NCI-H1092 treated with DMSO at 0.1 percent for 48 hours (cell line): ENCODE results near the gene MIDN.

ENCODE experiments used
- DNase-seq: peaks from one replicate; lab custom pipeline; 2025; lab: John Stamatoyannopoulos, UW

MIDN gene

DNA sequence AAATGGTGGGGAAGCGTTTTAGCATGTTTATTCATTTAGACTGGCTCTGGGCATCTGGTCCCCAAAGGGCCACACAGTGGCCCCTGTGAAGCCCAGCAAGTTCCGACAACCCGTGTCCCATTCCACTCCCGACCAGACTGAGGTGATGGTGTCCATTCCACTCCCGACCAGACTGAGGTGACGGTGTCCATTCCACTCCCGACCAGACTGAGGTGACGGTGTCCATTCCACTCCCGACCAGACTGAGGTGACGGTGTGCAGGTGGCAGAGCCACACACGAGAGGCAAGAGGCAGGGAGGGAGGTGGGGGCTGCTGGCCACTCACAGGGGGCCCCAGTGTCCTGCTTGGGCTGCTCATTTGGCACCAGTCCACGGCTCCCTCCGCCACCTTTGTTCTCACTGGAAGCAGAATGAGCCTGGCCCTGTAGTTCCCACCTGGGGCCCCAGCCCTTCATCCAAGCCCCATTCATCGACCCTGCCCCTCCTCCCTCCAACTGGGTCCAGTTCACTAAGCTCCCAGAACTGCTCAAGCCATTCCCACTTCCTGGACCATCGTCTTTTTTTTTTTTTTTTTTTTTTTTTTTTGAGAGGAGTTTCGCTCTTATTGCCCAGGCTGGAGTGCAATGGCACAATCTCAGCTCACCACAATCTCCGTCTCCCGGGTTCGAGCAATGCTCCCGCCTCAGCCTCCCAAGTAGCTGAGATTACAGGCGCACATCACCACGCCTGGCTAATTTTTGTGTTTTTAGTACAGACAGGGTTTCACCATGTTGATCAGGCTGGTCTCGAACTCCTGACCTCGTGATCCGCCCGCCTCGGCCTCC, 1.9 kb upstream of the MIDN start:
- DNase-seq, result peak; percentile 10

DNA sequence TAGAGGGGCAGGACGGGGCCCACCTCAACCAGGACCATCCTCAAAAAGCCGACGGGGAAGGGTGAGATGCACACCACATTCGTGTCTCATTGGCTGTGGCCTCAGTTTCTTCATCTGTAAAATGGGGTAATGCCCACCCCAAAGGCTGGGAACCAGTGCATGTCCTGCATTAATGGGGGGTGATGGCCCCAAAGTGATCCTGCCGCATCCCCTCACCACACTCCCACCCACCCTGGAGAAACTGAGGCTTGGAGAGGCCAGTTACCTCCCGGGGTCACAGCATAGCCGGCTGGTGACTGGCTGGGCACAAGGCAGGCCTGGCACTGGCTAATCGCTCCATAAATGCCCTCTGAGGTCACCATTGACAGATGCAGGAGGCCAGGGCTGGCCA, 640 bp upstream of the MIDN start:
- no peak for DNase-seq

DNA sequence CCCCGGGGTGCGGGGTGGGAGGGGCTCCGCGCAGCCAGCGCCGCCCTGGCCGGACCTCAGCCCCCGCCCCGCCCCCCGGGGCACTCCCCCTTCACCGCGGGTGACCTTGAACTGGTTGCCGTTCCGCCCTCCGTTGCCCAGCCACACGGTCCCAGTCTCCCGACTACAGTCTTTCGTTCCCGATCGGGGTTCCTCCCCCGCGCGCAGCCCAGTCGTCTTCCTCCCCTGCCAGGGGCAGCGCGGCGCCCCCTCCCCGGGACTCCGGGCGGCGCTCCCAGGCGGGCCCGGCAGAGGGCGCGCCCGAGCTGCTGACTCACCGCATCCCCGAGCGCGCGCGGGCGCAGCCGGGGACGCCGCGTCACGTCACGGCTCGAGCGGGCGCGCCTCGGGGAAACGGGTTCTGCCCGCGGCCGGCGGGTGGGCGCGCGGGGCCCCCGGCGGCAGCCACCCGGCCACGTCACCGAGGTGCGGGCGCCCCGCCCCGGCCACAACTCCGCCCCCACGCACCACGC, 459 bp downstream of the MIDN start:
- peak; percentile 73 for DNase-seq

DNA sequence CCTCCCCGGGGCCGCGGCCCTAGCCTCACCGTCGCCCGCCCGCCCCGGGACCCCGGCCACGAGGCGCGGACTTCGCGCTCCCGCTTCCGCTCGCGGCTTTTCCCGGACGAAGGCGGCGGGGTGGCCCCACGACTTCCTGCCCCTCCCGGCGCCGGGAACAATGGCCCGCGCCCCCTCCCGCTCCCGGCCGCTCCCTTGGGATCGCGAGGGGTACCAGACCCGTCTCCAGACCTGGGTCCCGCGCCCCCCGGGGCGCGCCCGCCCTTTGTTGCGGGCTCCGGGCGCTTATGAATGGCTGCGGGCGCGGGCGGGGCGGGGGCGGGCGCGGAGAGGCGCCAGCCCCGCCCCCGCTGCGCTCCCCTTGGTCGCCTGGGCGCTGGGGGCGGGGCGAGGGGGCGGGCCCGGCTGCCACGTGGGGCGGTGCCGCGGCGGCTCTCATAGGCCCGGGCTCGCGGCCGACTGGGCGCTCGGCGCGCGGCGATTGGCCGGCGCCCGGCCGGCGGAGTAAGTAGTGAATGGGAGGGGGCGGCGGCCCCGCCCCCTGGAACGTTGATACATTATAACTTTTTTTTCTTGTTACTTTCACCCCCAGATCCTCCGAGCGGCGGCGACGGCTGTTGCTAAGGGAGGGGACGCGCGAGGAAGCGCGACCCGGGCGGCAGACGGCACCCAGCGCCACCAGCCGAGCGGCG, 1.1 kb downstream of the MIDN start:
- DNase-seq, result peak; percentile 93

DNA sequence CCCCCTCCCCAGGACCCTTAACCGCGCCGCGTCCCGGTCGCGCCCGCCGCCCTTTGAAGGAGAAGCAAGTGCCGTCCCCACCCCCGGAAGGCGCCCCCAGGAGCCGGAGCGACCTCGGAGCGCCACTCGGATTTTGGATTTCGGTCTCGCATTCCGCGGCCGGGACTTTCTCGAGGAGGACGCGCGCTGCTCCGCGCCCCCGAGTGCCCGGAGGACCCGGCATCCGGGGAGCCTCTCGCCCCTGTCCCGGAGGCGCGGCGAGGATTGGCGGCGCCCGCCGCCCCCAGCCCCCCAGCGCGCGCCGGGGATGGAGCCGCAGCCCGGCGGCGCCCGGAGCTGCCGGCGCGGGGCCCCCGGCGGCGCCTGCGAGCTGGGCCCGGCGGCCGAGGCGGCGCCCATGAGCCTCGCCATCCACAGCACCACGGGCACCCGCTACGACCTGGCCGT, 1.6 kb downstream of the MIDN start:
- DNase-seq, result no peak

DNA sequence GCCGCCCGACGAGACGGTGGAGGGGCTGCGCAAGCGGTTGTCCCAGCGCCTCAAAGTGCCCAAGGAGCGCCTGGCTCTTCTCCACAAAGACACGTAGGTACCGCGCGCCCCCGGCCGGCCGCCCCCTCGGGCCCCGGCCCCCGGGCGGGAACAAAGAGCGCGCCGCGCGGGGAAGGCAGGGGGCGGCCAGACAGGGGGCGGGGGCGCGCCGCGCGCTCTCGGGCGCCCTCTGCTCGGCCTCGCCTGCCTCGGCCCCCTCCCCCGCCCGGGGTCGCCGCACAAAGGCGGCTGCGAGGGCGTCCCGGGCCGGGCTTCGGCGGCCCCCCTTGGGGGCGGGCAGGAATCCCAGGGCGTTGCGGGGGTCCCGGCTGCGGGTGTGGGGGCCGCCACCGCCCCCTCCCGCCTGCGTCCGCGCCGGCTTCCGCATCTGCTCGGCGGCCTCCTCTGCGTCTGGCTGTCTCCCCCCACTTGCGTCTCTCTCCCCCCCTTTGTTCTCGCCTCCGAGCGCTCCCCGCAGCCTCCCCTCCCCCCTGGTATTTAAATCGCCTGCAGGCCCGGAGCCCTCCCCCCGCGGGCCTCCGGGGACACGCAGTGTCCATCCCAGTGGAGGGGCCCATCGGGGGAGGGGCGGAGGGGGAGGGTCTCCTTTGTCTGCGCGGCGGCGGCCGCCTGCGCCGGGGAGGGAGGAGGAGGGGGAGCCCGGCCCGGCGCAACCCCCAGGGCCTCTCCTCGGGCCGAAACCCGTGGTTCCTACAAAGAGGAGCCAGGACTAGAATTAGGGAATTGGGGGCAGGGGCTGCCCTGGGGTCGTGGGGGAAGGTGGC, 2.3 kb downstream of the MIDN start:
- DNase-seq, result peak; percentile 77

DNA sequence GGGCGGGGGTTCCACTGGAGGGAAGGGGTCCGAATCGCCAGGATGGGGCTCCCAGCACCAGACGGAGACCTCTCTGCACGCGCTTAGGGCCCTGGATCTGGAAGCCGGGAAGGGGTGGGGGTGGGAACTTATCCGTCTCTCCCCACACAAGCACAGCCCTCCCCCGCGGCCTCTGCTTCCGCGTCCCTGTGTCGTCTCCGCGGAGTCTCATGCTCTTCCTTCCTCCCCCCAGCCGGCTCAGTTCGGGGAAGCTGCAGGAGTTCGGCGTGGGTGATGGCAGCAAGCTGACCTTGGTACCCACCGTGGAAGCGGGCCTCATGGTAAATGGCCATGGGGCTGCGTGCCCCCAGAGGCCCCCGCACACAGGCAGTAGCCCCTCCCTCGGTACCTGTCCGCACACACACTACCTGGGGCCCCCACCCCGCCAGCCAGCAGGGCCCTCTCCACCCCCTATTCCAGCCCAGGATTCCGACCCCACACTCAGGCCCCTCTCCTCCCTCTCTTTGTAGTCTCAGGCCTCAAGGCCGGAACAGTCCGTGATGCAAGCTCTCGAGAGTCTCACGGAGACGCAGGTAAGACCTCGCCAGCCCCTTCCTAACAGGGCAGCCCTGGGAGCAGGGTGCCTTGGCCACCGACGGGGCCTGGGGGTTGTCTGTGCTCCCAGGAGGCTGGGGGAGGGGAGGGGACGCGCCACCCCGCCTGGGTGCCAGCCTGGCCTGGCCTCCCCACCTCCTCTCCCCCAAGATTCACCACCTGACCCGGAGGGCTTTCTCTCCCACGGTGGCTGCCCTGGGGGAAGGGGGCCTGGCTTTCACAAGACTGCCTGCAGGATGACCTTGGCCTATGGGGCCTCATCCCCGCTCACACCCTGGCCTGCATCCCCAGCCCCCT, 3.2 kb downstream of the MIDN start:
- DNase-seq, result peak; percentile 25

DNA sequence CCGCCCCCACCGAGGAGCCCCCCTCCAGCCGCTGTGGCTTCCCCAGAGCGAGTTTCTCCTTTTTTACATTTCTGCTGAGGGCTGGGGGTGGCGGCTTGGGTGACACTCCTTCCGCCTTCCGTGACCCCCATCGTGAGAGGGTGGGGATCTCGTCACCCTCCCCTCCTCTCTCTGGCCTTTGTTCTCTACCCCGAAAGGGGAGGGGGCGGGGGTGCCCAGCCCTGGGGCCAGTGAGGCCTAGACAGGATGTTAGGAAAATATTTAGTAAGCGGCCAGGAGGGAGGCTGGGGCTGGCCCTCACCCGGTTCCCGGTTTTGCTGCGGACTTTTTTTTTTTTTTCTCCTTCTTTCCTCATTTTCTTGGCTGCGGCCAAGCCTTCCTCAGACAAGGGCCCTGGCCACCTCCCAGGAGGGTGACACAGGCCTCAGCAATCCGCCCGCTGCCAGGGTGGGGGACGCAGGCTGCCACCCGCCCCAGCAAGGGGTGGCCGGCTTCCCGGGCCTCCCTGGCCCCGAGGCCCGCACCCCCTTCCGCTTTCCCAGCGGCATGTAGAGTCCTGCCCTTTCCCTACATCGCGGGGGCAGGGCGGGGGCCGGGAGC, 3.9 kb downstream of the MIDN start:
- DNase-seq, result no peak

DNA sequence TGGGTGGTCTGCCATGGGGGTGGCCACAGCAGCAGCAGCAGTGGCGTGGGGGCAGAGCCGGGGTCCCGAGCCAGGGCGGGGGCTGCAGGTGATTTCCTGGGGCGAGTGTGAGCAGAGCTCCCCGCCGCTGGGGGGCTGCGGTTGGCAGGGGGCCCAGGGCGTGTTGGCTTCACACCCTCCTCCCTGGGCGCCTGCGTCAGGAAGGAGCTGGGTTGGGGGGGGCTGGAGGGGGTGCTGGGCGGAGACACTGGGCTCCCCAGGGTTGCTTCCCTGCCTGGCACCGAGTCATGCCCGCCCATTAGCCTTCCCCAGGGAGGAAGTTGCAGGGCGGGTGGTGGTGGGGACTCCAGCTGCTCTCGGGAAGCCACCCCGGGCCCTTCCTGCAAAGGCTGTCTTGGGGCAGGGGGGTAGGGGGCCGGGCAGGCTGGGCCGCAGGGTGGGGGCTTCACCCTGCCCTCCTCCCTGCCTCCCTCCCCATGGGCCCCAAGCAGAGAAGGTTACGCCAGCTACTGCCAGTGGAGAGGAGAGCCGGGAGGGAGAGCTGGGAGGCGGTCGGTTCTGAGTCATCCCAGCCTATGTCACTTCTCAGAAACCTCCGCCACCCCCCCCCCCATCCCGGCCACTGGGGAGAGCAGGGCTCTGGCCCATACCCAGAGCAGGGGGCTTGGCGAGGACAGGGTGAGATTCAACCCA, 4.6 kb downstream of the MIDN start:
- peak; percentile 51 for DNase-seq

DNA sequence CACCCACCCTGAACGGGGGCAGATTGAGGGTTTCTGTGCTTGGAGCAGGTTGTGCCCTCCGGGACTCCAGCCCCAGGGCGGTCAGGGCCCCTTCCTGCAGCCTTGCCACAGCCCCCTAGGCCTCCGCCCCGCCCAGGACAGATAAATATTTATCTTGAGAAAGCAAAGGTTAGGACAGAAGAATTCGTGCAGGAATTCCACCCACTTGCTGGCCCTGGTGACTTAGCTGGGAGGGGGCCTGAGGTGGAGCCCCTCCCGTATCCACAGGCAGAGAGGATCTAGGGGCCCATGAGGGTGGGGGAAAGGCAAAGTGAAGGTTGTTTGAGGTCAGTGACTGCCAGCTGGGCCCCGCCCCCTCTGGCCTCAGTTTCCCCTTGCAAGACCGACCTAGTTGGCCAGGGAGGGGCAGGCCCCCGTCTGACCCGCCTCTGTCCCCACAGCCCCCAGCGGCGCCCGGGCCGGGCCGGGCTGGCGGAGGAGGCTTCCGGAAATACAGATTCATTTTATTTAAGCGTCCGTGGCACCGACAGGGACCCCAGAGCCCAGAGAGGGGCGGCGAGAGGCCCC, 5.2 kb downstream of the MIDN start:
- no peak for DNase-seq

DNA sequence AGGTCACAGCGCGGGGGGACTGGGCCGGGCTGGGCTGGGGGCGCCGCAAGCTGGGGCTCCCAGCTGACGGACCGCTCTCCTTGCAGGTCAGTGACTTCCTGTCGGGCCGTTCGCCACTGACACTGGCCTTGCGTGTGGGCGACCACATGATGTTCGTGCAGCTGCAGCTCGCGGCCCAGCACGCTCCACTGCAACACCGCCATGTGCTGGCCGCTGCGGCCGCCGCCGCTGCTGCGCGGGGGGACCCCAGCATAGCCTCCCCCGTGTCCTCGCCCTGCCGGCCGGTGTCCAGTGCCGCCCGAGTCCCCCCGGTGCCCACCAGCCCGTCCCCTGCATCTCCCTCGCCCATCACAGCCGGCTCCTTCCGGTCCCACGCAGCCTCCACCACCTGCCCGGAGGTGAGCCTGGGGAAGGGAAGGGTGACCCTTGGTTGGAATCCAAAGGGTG, 5.7 kb downstream of the MIDN start:
- DNase-seq, result no peak

DNA sequence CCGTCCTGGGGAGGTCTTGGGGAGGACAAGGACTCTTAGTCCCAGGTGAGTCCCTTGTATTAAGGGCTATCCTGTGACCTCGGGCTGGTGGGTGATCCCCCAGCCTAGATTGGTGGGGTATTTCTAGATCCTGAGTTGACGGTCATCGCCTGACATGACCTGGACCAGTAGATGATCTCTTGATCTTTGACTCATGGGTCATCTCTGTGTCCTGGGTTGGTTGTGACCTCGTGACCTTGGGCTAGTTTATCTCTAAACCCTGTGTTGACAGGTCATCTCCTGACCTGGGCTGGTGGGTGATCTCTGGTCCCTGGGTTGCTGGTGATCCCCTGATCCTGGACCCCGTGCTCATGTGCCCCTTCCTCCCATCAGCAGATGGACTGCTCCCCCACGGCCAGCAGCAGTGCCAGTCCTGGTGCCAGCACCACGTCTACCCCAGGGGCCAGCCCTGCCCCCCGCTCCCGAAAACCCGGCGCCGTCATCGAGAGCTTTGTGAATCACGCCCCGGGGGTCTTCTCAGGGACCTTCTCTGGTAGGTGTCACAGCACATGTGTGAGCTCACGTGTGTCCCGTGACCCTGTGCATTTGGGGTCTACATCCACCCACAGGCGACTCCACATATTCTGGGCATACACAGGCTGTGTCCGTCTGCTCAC, 6.3 kb downstream of the MIDN start:
- no peak for DNase-seq

DNA sequence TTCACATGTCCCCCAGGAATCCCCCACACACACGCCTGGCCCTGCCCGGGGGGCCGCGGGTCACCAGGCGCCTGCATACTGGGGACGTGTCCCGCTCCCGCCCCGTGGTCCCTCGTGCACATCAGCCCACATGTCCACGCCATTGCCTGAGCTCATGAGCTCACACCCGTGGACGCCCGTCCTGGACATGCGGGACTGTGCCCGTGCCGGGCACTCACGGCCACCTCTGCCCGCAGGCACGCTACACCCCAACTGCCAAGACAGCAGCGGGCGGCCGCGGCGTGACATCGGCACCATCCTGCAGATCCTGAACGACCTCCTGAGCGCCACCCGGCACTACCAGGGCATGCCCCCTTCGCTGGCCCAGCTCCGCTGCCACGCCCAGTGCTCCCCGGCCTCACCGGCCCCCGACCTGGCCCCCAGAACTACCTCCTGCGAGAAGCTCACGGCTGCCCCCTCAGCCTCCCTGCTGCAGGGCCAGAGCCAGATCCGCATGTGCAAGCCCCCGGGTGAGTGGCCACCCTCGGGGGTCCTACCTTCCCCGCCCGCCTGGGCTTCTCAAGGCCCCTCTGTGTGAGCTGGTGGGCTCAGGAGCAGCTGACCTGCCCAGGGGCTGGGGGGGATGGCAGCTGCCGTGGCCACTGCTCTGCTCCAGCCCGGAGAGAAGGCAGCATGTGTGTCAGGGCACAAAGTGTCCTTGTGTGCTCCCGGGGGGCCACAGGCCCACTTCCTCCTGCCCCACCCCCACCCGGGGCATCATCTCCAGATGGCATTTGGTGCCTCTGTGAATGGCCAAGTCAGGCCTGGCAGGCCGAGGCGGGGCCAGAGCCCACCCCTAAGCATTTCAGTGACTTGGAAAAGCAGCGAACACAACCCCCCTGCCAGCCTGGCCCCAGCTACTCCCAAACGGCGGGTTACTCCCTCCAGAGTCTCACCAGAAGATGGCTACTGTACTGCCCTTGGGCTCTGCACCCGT, 7.1 kb downstream of the MIDN start:
- DNase-seq, result no peak

DNA sequence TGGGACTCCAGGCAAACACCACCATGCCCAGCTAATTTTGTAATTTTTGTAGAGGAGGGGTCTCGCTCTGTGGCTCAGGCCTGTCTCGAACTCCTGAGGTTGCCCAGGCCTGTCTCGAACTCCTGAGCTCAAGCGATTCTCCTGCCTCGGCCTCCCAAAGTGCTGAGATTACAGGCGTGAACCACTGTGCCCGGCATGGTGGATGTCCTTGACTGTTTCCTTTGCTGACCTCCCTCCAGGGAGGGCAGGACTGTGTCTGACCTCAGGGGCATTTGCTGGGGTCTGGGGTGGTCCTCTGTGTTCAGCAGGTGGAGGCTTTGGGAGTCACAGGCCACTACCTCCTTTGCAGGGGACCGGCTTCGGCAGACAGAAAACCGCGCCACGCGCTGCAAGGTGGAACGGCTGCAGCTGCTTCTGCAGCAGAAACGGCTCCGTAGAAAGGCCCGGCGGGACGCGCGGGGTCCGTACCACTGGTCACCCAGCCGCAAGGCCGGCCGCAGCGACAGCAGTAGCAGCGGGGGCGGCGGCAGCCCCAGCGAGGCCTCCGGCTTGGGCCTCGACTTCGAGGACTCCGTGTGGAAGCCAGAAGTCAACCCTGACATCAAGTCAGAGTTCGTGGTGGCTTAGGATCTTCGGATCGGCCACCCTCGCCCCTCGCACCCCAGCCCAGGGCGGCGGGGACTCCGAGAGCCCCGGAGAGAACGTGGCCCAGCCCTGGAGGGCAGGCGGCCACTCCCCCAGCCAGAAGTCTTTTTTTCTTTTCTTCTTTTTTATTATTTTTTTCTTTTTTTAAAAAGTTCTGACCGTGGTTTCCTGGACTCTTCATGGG, 8.5 kb downstream of the MIDN start:
- DNase-seq, result no peak

DNA sequence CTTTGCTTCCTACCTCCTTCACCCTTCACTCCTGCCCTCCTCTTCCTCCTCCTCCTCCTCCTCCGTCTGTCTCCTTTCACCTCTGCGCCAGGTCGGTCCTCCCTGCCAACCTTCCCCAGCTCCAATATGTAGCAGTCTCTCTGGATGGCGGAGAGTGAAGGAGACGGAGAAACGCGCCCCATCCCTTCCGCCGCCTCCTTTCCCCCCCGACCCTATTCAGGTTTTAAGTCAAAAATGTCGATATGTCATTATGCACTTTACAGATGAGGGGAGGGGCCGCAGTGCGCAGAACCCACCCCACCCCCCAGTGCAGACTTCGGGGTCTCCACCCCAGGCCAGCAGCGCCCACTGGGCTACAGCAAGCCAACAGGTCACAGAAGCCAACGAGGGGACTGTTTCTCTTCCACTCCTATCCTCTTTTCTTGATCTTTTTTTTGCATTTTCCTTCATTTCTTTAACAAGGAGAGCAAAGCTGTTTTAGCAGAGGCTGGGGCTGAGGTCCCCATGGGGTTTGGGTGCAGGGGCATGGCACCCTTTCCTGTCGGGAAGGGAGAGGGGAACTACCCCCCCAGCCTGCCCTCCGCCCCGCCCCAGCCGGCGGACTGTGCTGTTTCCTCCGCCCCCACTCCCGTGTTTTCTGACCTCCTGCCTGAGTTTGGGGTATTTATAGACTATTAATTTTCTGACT, 9.2 kb downstream of the MIDN start:
- no peak for DNase-seq

DNA sequence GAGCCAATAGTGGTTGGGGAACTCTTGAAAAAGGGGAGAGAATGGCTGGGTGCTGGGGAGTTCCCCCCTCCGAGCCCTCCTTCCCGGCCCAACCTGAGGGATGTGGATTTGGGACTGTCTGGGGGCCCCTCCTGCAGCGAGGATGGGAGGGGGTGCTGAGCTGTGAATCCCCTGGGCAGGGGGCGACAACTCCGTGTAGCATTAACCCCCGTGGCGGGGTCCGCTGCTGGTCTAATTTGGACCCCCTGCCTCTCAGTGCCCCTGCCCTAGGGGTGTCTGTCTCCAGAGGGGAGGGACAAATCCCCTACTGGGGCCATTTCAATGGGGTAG, 9.7 kb downstream of the MIDN start:
- DNase-seq, result no peak

DNA sequence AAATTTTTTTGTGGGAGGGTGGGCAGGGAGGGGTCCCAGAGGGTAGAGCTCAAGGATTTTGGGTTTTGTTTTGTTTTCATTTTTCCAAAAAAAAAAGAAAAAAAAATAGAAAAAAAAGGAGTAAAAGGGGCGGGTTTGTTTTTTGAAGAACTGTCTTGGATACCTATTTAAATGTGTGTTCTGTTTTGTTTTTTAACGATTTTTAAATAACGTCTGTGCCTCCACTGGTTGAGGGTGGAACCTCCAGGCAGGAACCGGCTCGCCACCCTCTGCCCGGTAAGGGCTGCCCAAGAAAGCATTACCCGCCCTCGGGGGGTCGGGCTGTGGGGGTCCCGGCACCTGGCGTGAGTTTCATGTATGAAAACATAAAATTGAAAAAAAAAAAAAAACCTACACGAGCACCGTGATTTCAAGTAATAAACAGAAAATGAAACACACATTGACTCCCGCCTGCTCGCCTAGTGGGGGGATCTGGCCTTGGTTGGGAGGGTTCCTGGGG, 10.4 kb downstream of the MIDN start:
- no peak for DNase-seq
